K562 (cell line): Measurements from ENCODE around the gene SETDB1. TPM values are rescaled to one million over a fixed set of nuclear protein-coding genes. Genes with fewer than 3 reads are reported as not detected.

ENCODE experiments used
- ATAC-seq: fragments of 200-7000 bp; cut with Tn5 transposase; 3 replicates; pipeline ENCODE4 v1.9.1; 2020; ENCODE audit warnings: moderate library complexity
- BruUV-seq: library from RNA; stranded (reverse); fragments of 400-500 nt; replicated peaks from 2 replicates; lab custom pipeline; 2021; lab: Mats Ljungman, UMichigan
- CTCF ChIA-PET: fragments of 300-600 bp; formaldehyde crosslinking; extraction: SDS; loops from one replicate; lab custom pipeline; 2021; ENCODE audit warnings: low intra/inter-chr PET ratio; lab: Yijun Ruan, JAX
- POLR2A ChIA-PET: fragments of 300-600, 350-650 bp; sonication (Branson Sonifier 250); formaldehyde crosslinking; extraction: SDS; loops from one replicate; lab custom pipeline; 2021; ENCODE audit warnings: antibody characterized with exemption, inconsistent platforms; lab: Yijun Ruan, JAX
- DNase-seq, 4 experiments: peaks; one replicate each; pipeline versions ENCODE4 v3.0.0 to v3.0.0-alpha.2; 2011 to 2018; ENCODE audit warnings: low spot score in 3 of 4, mixed read lengths in 3 of 4; ENCODE audit errors: extremely low read depth in 1 of 4
- FAIRE-seq: peaks from 2 replicates; lab custom pipeline; 2011; peaks lifted over from hg19 to GRCh38; lab: Jason Lieb, UNC
- H2AFZ ChIP-seq: 2 replicates; pipeline ENCODE4 v1.6.0; 2011; ENCODE audit warnings: low read depth, low read length, control low read depth, inconsistent platforms
- H3K27ac ChIP-seq: fragments of 200-600 bp; 3 replicates; pipeline ENCODE4 v1.8.0; 2011; ENCODE audit warnings: low read depth, mild to moderate bottlenecking, control low read depth, inconsistent platforms, low read length, moderate library complexity, mixed read lengths; ENCODE audit errors: extremely low read depth
- H3K27me3 ChIP-seq, 2 experiments: fragments of 300-600 bp in 1 of 2; 2 replicates in 1 of 2; 3 replicates in 1 of 2; pipeline versions ENCODE4 v1.6.0 to v1.8.0; 2011; ENCODE audit warnings: inconsistent platforms in 2 of 2, low read length in 2 of 2, mild to moderate bottlenecking in 1 of 2, mixed read lengths in 1 of 2, moderate library complexity in 1 of 2; ENCODE audit not compliant: control insufficient read depth in 2 of 2, insufficient read depth in 2 of 2
- H3K36me3 ChIP-seq: fragments of 300-600 bp; 3 replicates; pipeline ENCODE4 v1.8.0; 2011; ENCODE audit warnings: mild to moderate bottlenecking, low read length, inconsistent platforms; ENCODE audit not compliant: control insufficient read depth, insufficient read depth
- H3K4me1 ChIP-seq, 2 experiments: fragments of 200-600 bp in 1 of 2; replicated peaks in 1 of 2; 2 replicates in 1 of 2; 3 replicates in 1 of 2; pipeline versions ENCODE4 v1.5.1 to v1.8.0; 2011; ENCODE audit warnings: inconsistent platforms in 2 of 2, low read length in 2 of 2, mild to moderate bottlenecking in 1 of 2, mixed read lengths in 1 of 2, moderate library complexity in 1 of 2; ENCODE audit not compliant: control insufficient read depth in 2 of 2, insufficient read depth in 2 of 2
- H3K4me2 ChIP-seq: 2 replicates; pipeline ENCODE4 v1.6.1; 2011; ENCODE audit warnings: low read length, control low read depth, inconsistent platforms, mixed read lengths; ENCODE audit not compliant: insufficient read depth
- H3K4me3 ChIP-seq: fragments of 200-600 bp; sonication (generic), shearing (Covaris generic); 2 replicates; pipeline ENCODE4 v1.5.1; 2016; ENCODE audit warnings: control low read depth, inconsistent platforms
- H3K79me2 ChIP-seq: fragments of 200-600 bp; 3 replicates; pipeline ENCODE4 v1.8.0; 2011; ENCODE audit warnings: low read length, inconsistent platforms; ENCODE audit not compliant: control insufficient read depth, insufficient read depth
- H3K9ac ChIP-seq, 2 experiments: 2 replicates each; pipeline versions ENCODE4 v1.6.0 to v1.6.1; 2011; ENCODE audit warnings: low read depth in 2 of 2, low read length in 2 of 2, control low read depth in 1 of 2, inconsistent platforms in 1 of 2, mild to moderate bottlenecking in 1 of 2, mixed read lengths in 1 of 2; ENCODE audit not compliant: insufficient read depth in 1 of 2
- H3K9me1 ChIP-seq: one replicate; pipeline ENCODE4 v1.6.0; 2011; ENCODE audit warnings: inconsistent platforms, mild to moderate bottlenecking, low read length, moderate library complexity; ENCODE audit not compliant: control insufficient read depth, insufficient read depth
- H3K9me3 ChIP-seq: replicated peaks from 2 replicates; pipeline ENCODE4 v1.5.1; 2011; ENCODE audit warnings: low read depth, low read length, inconsistent platforms; ENCODE audit not compliant: control insufficient read depth, insufficient read depth
- H4K20me1 ChIP-seq: replicated peaks from 2 replicates; pipeline ENCODE4 v1.6.1; 2011; ENCODE audit warnings: low read length, inconsistent platforms, mixed read lengths; ENCODE audit not compliant: control insufficient read depth, insufficient read depth
- HDAC1 ChIP-seq, 2 experiments: fragments of 450-650 bp; IDR thresholded peaks; 2 replicates each; pipeline ENCODE4 v1.6.1; 2016 to 2017; ENCODE audit warnings: inconsistent platforms in 1 of 2, mild to moderate bottlenecking in 1 of 2, moderate library complexity in 1 of 2
- TFAP4 ChIP-seq: sonication (generic); formaldehyde crosslinking; IDR thresholded peaks from 2 replicates; pipeline ENCODE4 v1.8.0; 2022; ENCODE audit warnings: missing genetic modification reagents, mild to moderate bottlenecking, moderate library complexity, borderline replicate concordance
- VEZF1 ChIP-seq: fragments of 200-800 bp; sonication (Bioruptor generic); IDR thresholded peaks from 2 replicates; pipeline ENCODE4 v1.6.1; 2017; ENCODE audit warnings: missing genetic modification characterization, missing compliant biosample characterization
- ZNF282 ChIP-seq: sonication (generic); formaldehyde crosslinking; IDR thresholded peaks from 2 replicates; pipeline ENCODE4 v1.8.1; 2023; ENCODE audit warnings: missing genetic modification reagents
- ZNF449 ChIP-seq: fragments of 250-450 bp; sonication (Bioruptor Pico); IDR thresholded peaks from 2 replicates; pipeline ENCODE4 v1.8.0; 2022; ENCODE audit warnings: moderate library complexity, mild to moderate bottlenecking, inconsistent platforms
- WGBS: fragments of 100-300 bp; shearing (Covaris generic); methylation state at CpG from one replicate; pipeline ENCODE4 v1.1.6; 2016; ENCODE audit warnings: low coverage, mixed read lengths; ENCODE audit not compliant: insufficient coverage; ENCODE audit errors: missing lambda C conversion rate; 5-methylcytosine and 5-hydroxymethylcytosine counted together
- in situ Hi-C: fragments of 300-500 bp; cut with MboI; formaldehyde crosslinking; loops from 4 replicates; pipeline ENCODE4 v1.15.0; 2018; ENCODE audit warnings: inconsistent platforms, mixed read lengths
- intact Hi-C: fragments of 100-400 bp; cut with micrococcal nuclease; formaldehyde crosslinking; loops from 2 replicates; pipeline ENCODE4 v1.14.2; 2022
- polyA plus RNA-seq, 8 experiments: library from polyadenylated mRNA; depleted of rRNA in 4 of 8; stranded (reverse) in 5 of 8; unstranded in 3 of 8; fragments of >200 nt; fragmentation: Nextera tagmentation in 2 of 8; fragmentation: Illumina TruSeq in 1 of 8; extraction: Ambion mirVana in 2 of 8; extraction: Trizol in 1 of 8; gene quantifications; 2 replicates each; pipeline versions ENCODE4 v1.2.1 to v1.2.3, GENCODE V29; 2011 to 2014; ENCODE audit warnings: inconsistent platforms in 1 of 8, missing spikeins in 1 of 8
- total RNA-seq, 7 experiments: library from RNA; depleted of rRNA in 6 of 7; stranded (reverse); fragments of >200 nt in 6 of 7; fragmentation: Illumina TruSeq in 2 of 7; extraction: Trizol in 2 of 7; gene quantifications; 2 replicates each; pipeline versions ENCODE4 v1.2.1 to v1.2.3, GENCODE V29; 2011 to 2021; ENCODE audit warnings: low replicate concordance in 1 of 7

Gene SETDB1
- total and polyA plus RNA-seq, 9 of the 15 experiments (the other 6 are each of a cell fraction or from before 2014, with no cell fraction given) = 21.5 to 64.4 (median 42.0) TPM

GRCh38 chr1:150972417-150972940 is 46.3 kb downstream of the SETDB1 start:
- DNase-seq (no peak), ATAC-seq (no peak), FAIRE-seq (no peak)
- no peak for TF ChIP-seq ZNF282 (CRISPR knock-in tag)
- 0 out of 2 replicates have a peak, but pooled peaks have one; percentile 10 for TF ChIP-seq VEZF1 (CRISPR knock-in tag)
- 0 out of 4 replicates have a peak, but pooled peaks of 1 of the 2 experiments have one; percentile 5 for TF ChIP-seq HDAC1 (IDR thresholded peaks at IDR 0.05)
- TF ChIP-seq TFAP4 = 0 out of 2 replicates have a peak, but pooled peaks have one; percentile 1
- no peak for TF ChIP-seq ZNF449 (CRISPR knock-in tag)
- Histone ChIP-seq H3K27ac (peak overlapping the region; percentile 95), H3K79me2 (peaks cover 87% of the 10 kb centered on the region), H3K27me3 (no peaks in the 10 kb centered on the region), H3K9me1 (peaks cover 5% of the 10 kb centered on the region), H2AFZ (no peak overlapping the region), H3K4me3 (peak overlapping the region; percentile 63), H3K4me2 (peak overlapping the region; percentile 92), H3K9ac (peak overlapping the region; percentile 88 to 93), H3K36me3 (peaks cover 51% of the 10 kb centered on the region; the same call in 2 of the 3 replicates), H3K9me3 (no peaks in the 10 kb centered on the region), H4K20me1 (peaks cover 34% of the 10 kb centered on the region), H3K4me1 (peaks cover 38 to 58% of the 10 kb centered on the region in 2 experiments)
- POLR2A ChIA-PET = interaction anchor here (0.6 to 2.0 kb wide), 5 partner anchors 9 to 405 kb away, joined by 3 to 15 read pairs (median 3); partner anchors contain the start of gene MCL1
- BruUV-seq = TSS peak; percentile 34
- 13% methylated on average over 4 of the region's 4 CpGs for WGBS
- in situ Hi-C loops = no loop called here
- CTCF ChIA-PET = no interaction called here
- intact Hi-C loops = loop anchor here (10.0 kb wide), 1 partner anchor 358 kb away; no protein-coding TSS in a partner anchor
